H9 (cell line): ENCODE data around the gene LCMT1. TPM values are rescaled to one million over a fixed set of nuclear protein-coding genes. Genes with fewer than 3 reads are reported as not detected.

Experiments used
- DNase-seq: peaks from one replicate; pipeline ENCODE4 v3.0.0-alpha.2; 2017
- H2AFZ ChIP-seq: one replicate; pipeline ENCODE4 v1.6.1; 2013; ENCODE audit warnings: mild to moderate bottlenecking, low read length, control low read depth, moderate library complexity
- H2AK5ac ChIP-seq: 2 replicates; pipeline ENCODE4 v1.6.1; 2013; ENCODE audit warnings: low read length, control low read depth, mixed read lengths; ENCODE audit not compliant: insufficient read length
- H2BK120ac ChIP-seq: one replicate; pipeline ENCODE4 v1.6.1; 2013; ENCODE audit warnings: low read depth, mild to moderate bottlenecking, low read length, control low read depth, inconsistent platforms; ENCODE audit not compliant: poor library complexity, severe bottlenecking
- H2BK12ac ChIP-seq: 2 replicates; pipeline ENCODE4 v1.6.1; 2013; ENCODE audit warnings: low read length, control low read depth, mixed read lengths, low read depth; ENCODE audit not compliant: insufficient read length
- H2BK15ac ChIP-seq: 2 replicates; pipeline ENCODE4 v1.6.1; 2013; ENCODE audit warnings: low read depth, low read length, control low read depth
- H2BK20ac ChIP-seq: one replicate; pipeline ENCODE4 v1.6.1; 2013; ENCODE audit warnings: low read depth, mild to moderate bottlenecking, low read length, control low read depth, inconsistent platforms; ENCODE audit not compliant: poor library complexity, severe bottlenecking
- H2BK5ac ChIP-seq: 2 replicates; pipeline ENCODE4 v1.6.1; 2013; ENCODE audit warnings: low read length, control low read depth, mixed read lengths; ENCODE audit not compliant: insufficient read length
- H3K14ac ChIP-seq: 2 replicates; pipeline ENCODE4 v1.6.1; 2013; ENCODE audit warnings: low read length, control low read depth; ENCODE audit not compliant: insufficient read depth
- H3K18ac ChIP-seq: 2 replicates; pipeline ENCODE4 v1.6.1; 2013; ENCODE audit warnings: low read depth, mild to moderate bottlenecking, mixed read lengths, low read length, control low read depth; ENCODE audit not compliant: insufficient read length
- H3K23ac ChIP-seq: 2 replicates; pipeline ENCODE4 v1.6.1; 2013; ENCODE audit warnings: low read length, control low read depth, mixed read lengths, low read depth; ENCODE audit not compliant: insufficient read length
- H3K23me2 ChIP-seq: 2 replicates; pipeline ENCODE4 v1.6.1; 2013; ENCODE audit warnings: low read depth, mild to moderate bottlenecking, mixed read lengths, low read length, control low read depth; ENCODE audit not compliant: insufficient read length, poor library complexity, severe bottlenecking
- H3K27ac ChIP-seq: 2 replicates; pipeline ENCODE4 v1.5.1; 2013; ENCODE audit warnings: low read length, control low read depth, mixed read lengths, low read depth; ENCODE audit not compliant: insufficient read length
- H3K27me3 ChIP-seq: 2 replicates; pipeline ENCODE4 v1.6.1; 2013; ENCODE audit warnings: low read length, control low read depth, inconsistent platforms; ENCODE audit not compliant: insufficient read depth
- H3K4ac ChIP-seq: 2 replicates; pipeline ENCODE4 v1.6.1; 2013; ENCODE audit warnings: low read depth, mild to moderate bottlenecking, control low read depth, inconsistent platforms, low read length, moderate library complexity
- H3K4me1 ChIP-seq: 2 replicates; pipeline ENCODE4 v1.6.1; 2013; ENCODE audit warnings: low read length, control low read depth, inconsistent platforms; ENCODE audit not compliant: insufficient read depth
- H3K4me2 ChIP-seq: 2 replicates; pipeline ENCODE4 v1.6.1; 2013; ENCODE audit warnings: low read length, control low read depth, mixed read lengths; ENCODE audit not compliant: insufficient read length, insufficient read depth
- H3K56ac ChIP-seq: 2 replicates; pipeline ENCODE4 v1.6.1; 2013; ENCODE audit warnings: low read depth, mild to moderate bottlenecking, mixed read lengths, low read length, control low read depth; ENCODE audit not compliant: insufficient read length
- H3K79me1 ChIP-seq: 2 replicates; pipeline ENCODE4 v1.6.1; 2013; ENCODE audit warnings: low read depth, mild to moderate bottlenecking, moderate library complexity, low read length, control low read depth, inconsistent platforms; ENCODE audit not compliant: insufficient read depth, poor library complexity, severe bottlenecking
- H3K79me2 ChIP-seq: 2 replicates; pipeline ENCODE4 v1.6.1; 2013; ENCODE audit warnings: low read length, control low read depth, inconsistent platforms; ENCODE audit not compliant: insufficient read depth
- H3K9ac ChIP-seq: 2 replicates; pipeline ENCODE4 v1.6.1; 2013; ENCODE audit warnings: low read length, control low read depth, mixed read lengths; ENCODE audit not compliant: insufficient read length; ENCODE audit errors: extremely low read depth
- H3K9me3 ChIP-seq: one replicate; pipeline ENCODE4 v1.6.1; 2013; ENCODE audit warnings: low read depth, low read length, inconsistent platforms; ENCODE audit not compliant: control insufficient read depth
- H3T11ph ChIP-seq: one replicate; pipeline ENCODE4 v1.6.1; 2013; ENCODE audit warnings: mild to moderate bottlenecking, low read length, control low read depth, inconsistent platforms
- H4K20me1 ChIP-seq: one replicate; pipeline ENCODE4 v1.6.1; 2013; ENCODE audit not compliant: control insufficient read depth, insufficient read length, insufficient read depth
- H4K5ac ChIP-seq: 2 replicates; pipeline ENCODE4 v1.6.1; 2013; ENCODE audit warnings: low read depth, mild to moderate bottlenecking, mixed read lengths, low read length, control low read depth; ENCODE audit not compliant: insufficient read length
- H4K8ac ChIP-seq: replicated peaks from 2 replicates; pipeline ENCODE4 v1.6.1; 2013; ENCODE audit warnings: low read length, control low read depth, mixed read lengths, low read depth; ENCODE audit not compliant: insufficient read length
- H4K91ac ChIP-seq: 2 replicates; pipeline ENCODE4 v1.6.1; 2013; ENCODE audit warnings: low read depth, mild to moderate bottlenecking, moderate library complexity, mixed read lengths, low read length, control low read depth; ENCODE audit not compliant: insufficient read length
- H3K27ac Mint-ChIP-seq, 3 experiments: 2 replicates in 2 of 3; 3 replicates in 1 of 3; pipeline ENCODE4 v1.8.0; 2020 to 2021; ENCODE audit warnings: mixed read lengths in 3 of 3, mild to moderate bottlenecking in 1 of 3, moderate library complexity in 1 of 3
- H3K27me3 Mint-ChIP-seq: 2 replicates; pipeline ENCODE4 v1.8.0; 2021; ENCODE audit warnings: low read depth, mild to moderate bottlenecking, moderate library complexity, mixed read lengths
- H3K36me3 Mint-ChIP-seq, 3 experiments: 2 replicates in 2 of 3; 3 replicates in 1 of 3; pipeline ENCODE4 v1.8.0; 2020 to 2021; ENCODE audit warnings: low read depth in 3 of 3, mixed read lengths in 3 of 3; ENCODE audit not compliant: insufficient read depth in 1 of 3
- H3K4me1 Mint-ChIP-seq, 2 experiments: 2 replicates each; pipeline ENCODE4 v1.8.0; 2020; ENCODE audit warnings: mixed read lengths in 2 of 2
- H3K4me3 Mint-ChIP-seq, 2 experiments: 2 replicates in 1 of 2; 3 replicates in 1 of 2; pipeline ENCODE4 v1.8.0; 2020 to 2021; ENCODE audit warnings: mild to moderate bottlenecking in 2 of 2, mixed read lengths in 2 of 2, moderate library complexity in 1 of 2
- H3K9me3 Mint-ChIP-seq, 2 experiments: 2 replicates in 1 of 2; 3 replicates in 1 of 2; pipeline ENCODE4 v1.8.0; 2020; ENCODE audit warnings: mild to moderate bottlenecking in 2 of 2, mixed read lengths in 2 of 2, moderate library complexity in 1 of 2
- WGBS: extraction: QIAGEN DNeasy Blood & Tissue Kit; methylation state at CpG from one replicate; pipeline ENCODE4 v1.1.7; 2013; ENCODE audit warnings: missing lambda C conversion rate, low lambda C conversion rate, mixed read lengths; ENCODE audit not compliant: insufficient read length; ENCODE audit errors: extremely low coverage; 5-methylcytosine and 5-hydroxymethylcytosine counted together
- total RNA-seq: library from RNA; stranded (reverse); gene quantifications from 2 replicates; pipeline ENCODE4 v1.2.1, GENCODE V29; 2021
- TF ChIP-seq, protein P1 (sequence below): fragments of 200-600 bp; sonication (generic); conservative IDR thresholded peaks from 3 replicates; pipeline ENCODE4 v1.8.0; 2021; ENCODE audit warnings: antibody characterized with exemption, mild to moderate bottlenecking

Gene LCMT1
- total RNA-seq, 1 experiment from 2014 or later: 81.2 TPM

DNA sequence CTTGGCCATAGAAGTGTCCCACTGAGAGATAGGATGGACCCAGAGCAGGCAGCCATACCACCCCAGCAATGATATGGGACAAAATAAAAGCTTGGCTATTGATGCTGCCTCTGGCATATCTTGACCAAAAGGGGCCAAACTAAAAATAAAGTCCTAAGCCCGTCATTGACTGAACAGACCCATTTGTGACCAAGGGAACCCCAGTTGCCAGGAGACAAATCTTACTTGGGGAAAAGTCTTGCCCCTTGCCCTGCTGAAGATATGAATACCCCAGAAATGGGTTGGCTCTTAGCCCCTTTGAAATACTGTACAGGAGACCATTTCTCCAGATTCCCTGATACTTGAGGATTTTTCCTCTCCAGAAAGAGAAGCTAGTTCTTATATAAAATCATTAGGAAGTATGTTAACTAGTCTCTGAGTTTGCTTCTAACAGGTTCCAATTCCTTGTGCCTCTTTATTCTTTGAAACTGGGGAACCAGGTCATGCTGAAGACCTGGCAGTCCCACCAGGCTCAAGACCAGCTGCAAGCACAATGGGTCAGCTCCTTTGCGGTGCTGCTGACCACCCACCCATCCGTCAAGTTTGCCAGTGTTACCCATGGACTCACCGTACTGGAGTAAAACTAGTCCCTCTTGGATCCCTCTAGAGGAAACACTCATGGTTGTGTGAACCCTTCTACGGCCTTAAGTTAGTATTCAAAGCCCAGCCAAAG lies 31.0 kb upstream of the LCMT1 start:
- no peak overlapping the region for H4K8ac ChIP-seq
- no peaks in the 10 kb centered on the region for H3K79me1 ChIP-seq
- no peaks in the 10 kb centered on the region for H3K79me2 ChIP-seq
- H4K20me1 ChIP-seq: no peaks in the 10 kb centered on the region
- WGBS: no CpG with 5 or more reads among the region's 5 CpGs
- H3T11ph ChIP-seq: no peak overlapping the region
- H3K23ac ChIP-seq: no peak overlapping the region
- Mint-ChIP-seq H3K9me3 (peaks cover 0 to 2% of the 10 kb centered on the region in 2 experiments; a peak in 2 of 5 replicates), H3K27me3 (peaks cover 2% of the 10 kb centered on the region; the same call in 1 of the 2 replicates), H3K4me1 (no peaks in the 10 kb centered on the region), H3K4me3 (no peak overlapping the region), H3K27ac (no peak overlapping the region), H3K36me3 (no peaks in the 10 kb centered on the region)
- H3K14ac ChIP-seq: no peak overlapping the region
- H3K4me1 ChIP-seq: no peaks in the 10 kb centered on the region
- no peak overlapping the region for H3K56ac ChIP-seq
- no peak for DNase-seq
- H2BK20ac ChIP-seq: no peak overlapping the region
- H3K4ac ChIP-seq: no peak overlapping the region
- H2AFZ ChIP-seq: no peak overlapping the region
- no peak overlapping the region for H3K27ac ChIP-seq
- no peaks in the 10 kb centered on the region for H3K9me3 ChIP-seq
- H2BK15ac ChIP-seq: no peak overlapping the region
- H2BK120ac ChIP-seq: no peak overlapping the region
- no peak overlapping the region for H3K18ac ChIP-seq
- TF ChIP-seq, protein P1, sequence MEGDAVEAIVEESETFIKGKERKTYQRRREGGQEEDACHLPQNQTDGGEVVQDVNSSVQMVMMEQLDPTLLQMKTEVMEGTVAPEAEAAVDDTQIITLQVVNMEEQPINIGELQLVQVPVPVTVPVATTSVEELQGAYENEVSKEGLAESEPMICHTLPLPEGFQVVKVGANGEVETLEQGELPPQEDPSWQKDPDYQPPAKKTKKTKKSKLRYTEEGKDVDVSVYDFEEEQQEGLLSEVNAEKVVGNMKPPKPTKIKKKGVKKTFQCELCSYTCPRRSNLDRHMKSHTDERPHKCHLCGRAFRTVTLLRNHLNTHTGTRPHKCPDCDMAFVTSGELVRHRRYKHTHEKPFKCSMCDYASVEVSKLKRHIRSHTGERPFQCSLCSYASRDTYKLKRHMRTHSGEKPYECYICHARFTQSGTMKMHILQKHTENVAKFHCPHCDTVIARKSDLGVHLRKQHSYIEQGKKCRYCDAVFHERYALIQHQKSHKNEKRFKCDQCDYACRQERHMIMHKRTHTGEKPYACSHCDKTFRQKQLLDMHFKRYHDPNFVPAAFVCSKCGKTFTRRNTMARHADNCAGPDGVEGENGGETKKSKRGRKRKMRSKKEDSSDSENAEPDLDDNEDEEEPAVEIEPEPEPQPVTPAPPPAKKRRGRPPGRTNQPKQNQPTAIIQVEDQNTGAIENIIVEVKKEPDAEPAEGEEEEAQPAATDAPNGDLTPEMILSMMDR: no peak
- no peak overlapping the region for H4K5ac ChIP-seq
- H3K27me3 ChIP-seq: no peaks in the 10 kb centered on the region
- no peak overlapping the region for H2BK12ac ChIP-seq
- H4K91ac ChIP-seq: no peak overlapping the region
- H3K23me2 ChIP-seq: no peaks in the 10 kb centered on the region
- no peak overlapping the region for H2BK5ac ChIP-seq
- H2AK5ac ChIP-seq: no peak overlapping the region
- no peak overlapping the region for H3K9ac ChIP-seq
- no peak overlapping the region for H3K4me2 ChIP-seq
